Ovary (tissue), 9 donors: ENCODE measurements around the gene OR51I2. TPM values are rescaled to one million over a fixed set of nuclear protein-coding genes. Genes with fewer than 3 reads are reported as not detected.

Experiments used
- DNase-seq, 5 donors: peaks; one replicate each; pipeline ENCODE4 v3.0.0-alpha.2; 2019 to 2020
- H3K27ac ChIP-seq, 2 donors: fragments of 200-600 bp; one replicate each; pipeline versions ENCODE4 v1.5.1 to v1.8.0; 2019 to 2022
- H3K27me3 ChIP-seq: fragments of 200-600 bp; one replicate; pipeline ENCODE4 v1.8.0; 2022
- H3K36me3 ChIP-seq: fragments of 200-600 bp; sonication (generic); one replicate; pipeline ENCODE4 v1.5.1; 2019
- H3K4me1 ChIP-seq: one replicate; pipeline ENCODE4 v1.8.1; 2013; ENCODE audit warnings: mild to moderate bottlenecking, moderate library complexity; ENCODE audit not compliant: insufficient read depth
- H3K4me3 ChIP-seq: fragments of 200-600 bp; sonication (generic); one replicate; pipeline ENCODE4 v1.5.1; 2017
- H3K9me3 ChIP-seq, 2 donors: fragments of 200-600 bp in 1 of 2; sonication (generic) in 1 of 2; one replicate each; pipeline versions ENCODE4 v1.5.1 to v1.8.1; 2013 to 2019; ENCODE audit warnings: mild to moderate bottlenecking in 1 of 2, moderate library complexity in 1 of 2
- EP300 ChIP-seq: sonication (generic); formaldehyde crosslinking; IDR thresholded peaks from one replicate; pipeline ENCODE4 v1.6.1; 2017; ENCODE audit warnings: antibody characterized with exemption
- POLR2A ChIP-seq: fragments of 450-650 bp; IDR thresholded peaks from one replicate; pipeline ENCODE4 v1.6.1; 2017; ENCODE audit warnings: antibody characterized with exemption, mild to moderate bottlenecking, moderate library complexity
- WGBS, 3 donors: extraction: QIAGEN DNeasy Blood & Tissue Kit in 1 of 3; methylation state at CpG; one replicate each; pipeline versions ENCODE4 v1.1.5 to v1.1.7; 2013 to 2017; 5-methylcytosine and 5-hydroxymethylcytosine counted together
- intact Hi-C, 4 donors: fragments of 100-400 bp; cut with DNase I; formaldehyde crosslinking; loops; one replicate each; pipeline versions ENCODE4 v1.11.0 to v1.15.1; 2022 to 2023
- polyA plus RNA-seq, 2 donors: library from polyadenylated mRNA; stranded (reverse); fragments of 200-250 nt in 1 of 2; fragments of 350-450 nt in 1 of 2; fragmentation: Illumina TruSeq in 1 of 2; extraction: RNeasy Lipid Tissue Mini Kit (QIAGEN cat#74804) in 1 of 2; gene quantifications; one replicate each; pipeline ENCODE4 v1.2.3, GENCODE V29; 2013 to 2014
- total RNA-seq, 7 donors: library from RNA; depleted of rRNA in 2 of 7; stranded (reverse); fragments of >200 nt in 2 of 7; fragmentation: NEBNext Ultra II Directional in 3 of 7; extraction: Animal tissue kit (Norgen Biotek cat#: 25700) in 3 of 7; gene quantifications; one replicate each; pipeline versions ENCODE4 v1.1.0 to v1.2.4, GENCODE V29; 2016 to 2023
- TF ChIP-seq, protein P1 (sequence below), 3 donors: fragments of 450-650 bp in 2 of 3; fragments of 200-600 bp in 1 of 3; IDR thresholded peaks; one replicate each; pipeline versions ENCODE4 v1.5.1 to v1.8.0; 2016 to 2022; ENCODE audit warnings: antibody characterized with exemption in 3 of 3, mild to moderate bottlenecking in 1 of 3
- donor health status: DM: no; HTN: no; CAD: no; lungs with moderate emphysema.
- donor health status: DM: no; HTN: no; CAD: no.
- donor health status: Bipolar disorder and iron deficiency.
- donor health status: DM: yes; HTN: yes; CAD: no.
- donor health status: DM: no; HTN: no; CAD: no.
- donor health status: DM: yes; HTN: yes; CAD: no.

Gene OR51I2
- total and polyA plus RNA-seq, 9 donors, result not detected

DNA sequence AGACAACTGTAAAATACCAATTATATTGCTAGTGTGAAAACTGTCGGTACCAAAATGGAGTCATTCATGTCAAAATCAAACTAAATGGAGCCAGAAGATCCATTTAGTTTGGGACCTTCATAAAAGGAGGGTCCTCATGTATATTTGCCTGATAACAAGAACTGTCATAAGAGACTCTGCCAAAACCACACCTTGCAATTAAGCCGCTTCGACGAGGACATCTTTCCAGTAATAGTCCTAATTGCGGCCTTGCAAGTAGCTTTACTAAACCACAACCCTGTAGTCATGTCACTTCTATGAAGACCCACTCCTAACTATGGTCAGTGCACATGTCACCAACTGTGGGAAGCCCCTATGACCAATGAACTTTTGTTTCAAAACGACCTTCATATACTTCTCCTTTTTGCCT is 51.3 kb downstream of the OR51I2 start:
- Histone ChIP-seq H3K4me1 (no peaks in the 10 kb centered on the region), H3K27ac (no peak overlapping the region), H3K36me3 (no peaks in the 10 kb centered on the region), H3K4me3 (no peak overlapping the region), H3K9me3 (no peaks in the 10 kb centered on the region), H3K27me3 (no peaks in the 10 kb centered on the region)
- WGBS, 3 donors, result 79 to 90% (median 80%) methylated on average over 6 of the region's 6 CpGs
- no peak for DNase-seq
- intact Hi-C loops, result no loop called here
- TF ChIP-seq, protein P1, sequence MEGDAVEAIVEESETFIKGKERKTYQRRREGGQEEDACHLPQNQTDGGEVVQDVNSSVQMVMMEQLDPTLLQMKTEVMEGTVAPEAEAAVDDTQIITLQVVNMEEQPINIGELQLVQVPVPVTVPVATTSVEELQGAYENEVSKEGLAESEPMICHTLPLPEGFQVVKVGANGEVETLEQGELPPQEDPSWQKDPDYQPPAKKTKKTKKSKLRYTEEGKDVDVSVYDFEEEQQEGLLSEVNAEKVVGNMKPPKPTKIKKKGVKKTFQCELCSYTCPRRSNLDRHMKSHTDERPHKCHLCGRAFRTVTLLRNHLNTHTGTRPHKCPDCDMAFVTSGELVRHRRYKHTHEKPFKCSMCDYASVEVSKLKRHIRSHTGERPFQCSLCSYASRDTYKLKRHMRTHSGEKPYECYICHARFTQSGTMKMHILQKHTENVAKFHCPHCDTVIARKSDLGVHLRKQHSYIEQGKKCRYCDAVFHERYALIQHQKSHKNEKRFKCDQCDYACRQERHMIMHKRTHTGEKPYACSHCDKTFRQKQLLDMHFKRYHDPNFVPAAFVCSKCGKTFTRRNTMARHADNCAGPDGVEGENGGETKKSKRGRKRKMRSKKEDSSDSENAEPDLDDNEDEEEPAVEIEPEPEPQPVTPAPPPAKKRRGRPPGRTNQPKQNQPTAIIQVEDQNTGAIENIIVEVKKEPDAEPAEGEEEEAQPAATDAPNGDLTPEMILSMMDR (IDR thresholded peaks at IDR 0.05), result no peak
- TF ChIP-seq EP300 (no peak), POLR2A (no peak)

DNA sequence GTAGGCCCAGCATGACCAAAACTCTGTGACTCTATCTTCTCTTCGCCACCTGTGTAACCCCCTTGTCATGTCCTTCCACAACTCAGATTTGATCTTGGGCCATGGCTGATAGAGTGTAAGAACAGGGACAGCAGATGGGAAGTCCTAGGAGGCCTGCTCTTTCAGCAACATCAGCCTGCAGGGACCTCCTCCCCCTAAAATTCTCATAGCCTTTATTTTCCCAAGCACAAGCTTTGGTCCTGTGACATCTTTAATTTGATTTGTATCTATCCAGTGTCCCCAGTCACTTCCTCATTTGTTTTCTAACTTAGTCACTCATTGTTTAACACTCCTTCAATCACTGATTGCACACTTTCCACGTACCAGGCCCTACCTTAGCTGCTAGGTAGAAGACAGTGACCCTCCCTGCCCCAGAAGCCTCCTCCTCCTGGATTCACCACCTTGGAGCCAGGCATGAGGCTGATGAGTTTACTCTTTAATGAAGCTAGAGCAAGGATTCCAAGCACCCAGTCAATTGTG is 55.3 kb downstream of the OR51I2 start:
- DNase-seq, result no peak
- Histone ChIP-seq H3K4me1 (no peaks in the 10 kb centered on the region), H3K27me3 (no peaks in the 10 kb centered on the region), H3K36me3 (no peaks in the 10 kb centered on the region), H3K9me3 (no peaks in the 10 kb centered on the region), H3K4me3 (no peak overlapping the region), H3K27ac (no peak overlapping the region)
- 83 to 91% (median 87%) methylated on average over 2 of the region's 2 CpGs for WGBS, 3 donors
- intact Hi-C loops, result no loop called here
- no peak for TF ChIP-seq POLR2A
- TF ChIP-seq, protein P1 (IDR thresholded peaks at IDR 0.05), result no peak
- no peak for TF ChIP-seq EP300

DNA sequence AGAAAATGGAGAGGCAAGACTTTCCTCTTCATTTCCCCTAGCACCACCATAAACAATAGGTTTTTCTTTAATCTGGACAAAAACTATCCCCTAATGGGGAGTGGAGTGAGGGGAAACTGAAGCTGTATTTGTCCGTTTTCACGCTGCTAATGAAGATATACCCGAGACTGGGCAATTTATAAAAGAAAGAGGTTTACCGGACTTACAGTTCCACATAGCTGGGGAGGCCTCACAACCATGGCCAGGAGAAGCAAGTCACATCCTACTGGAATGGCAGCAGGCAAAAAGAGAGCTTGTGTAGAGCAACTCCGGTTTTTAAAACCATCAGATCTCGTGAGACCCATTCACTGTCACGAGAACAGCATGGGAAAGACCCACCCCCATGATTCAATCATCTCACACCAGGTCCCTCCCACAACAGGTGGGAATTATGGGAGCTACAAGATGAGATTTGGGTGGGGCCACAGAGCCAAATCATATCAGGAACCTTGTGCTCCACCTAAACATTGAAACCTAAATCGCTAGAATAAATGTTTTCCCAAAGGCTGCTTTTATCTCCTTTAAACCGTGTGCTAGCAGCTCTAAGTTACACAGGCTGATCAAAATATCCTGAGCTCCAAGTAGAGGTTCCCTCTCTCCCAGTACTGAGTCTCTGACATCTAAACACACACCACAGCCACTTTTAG is 56.4 kb downstream of the OR51I2 start:
- Histone ChIP-seq H3K27me3 (no peaks in the 10 kb centered on the region), H3K4me3 (no peak overlapping the region), H3K27ac (no peak overlapping the region), H3K9me3 (no peaks in the 10 kb centered on the region), H3K4me1 (no peaks in the 10 kb centered on the region), H3K36me3 (no peaks in the 10 kb centered on the region)
- intact Hi-C loops, result no loop called here
- WGBS, 3 donors, result 83 to 87% (median 84%) methylated on average over 9 of the region's 9 CpGs
- no peak for DNase-seq
- TF ChIP-seq POLR2A (no peak), EP300 (no peak)
- TF ChIP-seq, protein P1 (IDR thresholded peaks at IDR 0.05), result no peak

Other genes starting within 250 kb of the OR51I2 start
- gene OR51V1, start 248.6 kb upstream of the OR51I2 start, total RNA-seq, result not detected
- gene OR51V1, start 248.6 kb upstream of the OR51I2 start, polyA plus RNA-seq, result not detected
- gene HBB, start 222.3 kb upstream of the OR51I2 start, total RNA-seq, result 100 to 1,000 TPM in 4 of 7 donors, 10 to 100 TPM in 2, 1 to 10 TPM in 1; 9.1 to 393 (median 118) TPM
- gene HBB, start 222.3 kb upstream of the OR51I2 start, polyA plus RNA-seq, result 100 to 1,000 TPM in 1 of 2 donors, 10 to 100 TPM in 1; 24.7 to 211 TPM
- 1 to 10 TPM in 2 of 7 donors, not detected in 5; 2.4 to 3.2 TPM for gene HBD, start 214.8 kb upstream of the OR51I2 start, total RNA-seq
- not detected for gene HBD, start 214.8 kb upstream of the OR51I2 start, polyA plus RNA-seq
- 1 to 10 TPM in 1 of 7 donors, not detected in 6; 3.7 TPM for gene HBG1, start 199.5 kb upstream of the OR51I2 start, total RNA-seq
- gene HBG1, start 199.5 kb upstream of the OR51I2 start, polyA plus RNA-seq, result not detected
- 1 to 10 TPM in 2 of 7 donors, under 1 TPM in 3, not detected in 2; 0.37 to 9.7 (median 0.53) TPM for gene HBG2, start 194.5 kb upstream of the OR51I2 start, total RNA-seq
- under 1 TPM in 1 of 2 donors, not detected in 1; 0.73 TPM for gene HBG2, start 194.5 kb upstream of the OR51I2 start, polyA plus RNA-seq
- gene HBE1, start 179.4 kb upstream of the OR51I2 start, total RNA-seq, result 1 to 10 TPM in 1 of 7 donors, under 1 TPM in 2, not detected in 4; 0.61 to 2.2 (median 0.63) TPM
- under 1 TPM in 1 of 2 donors, not detected in 1; 0.38 TPM for gene HBE1, start 179.4 kb upstream of the OR51I2 start, polyA plus RNA-seq
- under 1 TPM in 4 of 7 donors, not detected in 3; 0.25 to 0.63 (median 0.46) TPM for gene OR51B4, start 147.4 kb upstream of the OR51I2 start, total RNA-seq
- gene OR51B4, start 147.4 kb upstream of the OR51I2 start, polyA plus RNA-seq, result not detected
- 1 to 10 TPM in 1 of 7 donors, under 1 TPM in 4, not detected in 2; 0.27 to 1.7 (median 0.38) TPM for gene OR51B2, start 125.0 kb upstream of the OR51I2 start, total RNA-seq
- gene OR51B2, start 125.0 kb upstream of the OR51I2 start, polyA plus RNA-seq, result not detected
- 1 to 10 TPM in 4 of 7 donors, under 1 TPM in 3; 0.56 to 2.1 (median 1.1) TPM for gene OR51B5, start 105.8 kb upstream of the OR51I2 start, total RNA-seq
- under 1 TPM; 0.30 to 0.47 TPM for gene OR51B5, start 105.8 kb upstream of the OR51I2 start, polyA plus RNA-seq
- not detected for gene OR51B6, start 97.8 kb upstream of the OR51I2 start, total RNA-seq
- not detected for gene OR51B6, start 97.8 kb upstream of the OR51I2 start, polyA plus RNA-seq
- gene OR51M1, start 65.5 kb upstream of the OR51I2 start, total RNA-seq, result under 1 TPM in 1 of 7 donors, not detected in 6; 0.12 TPM
- gene OR51M1, start 65.5 kb upstream of the OR51I2 start, polyA plus RNA-seq, result under 1 TPM in 1 of 2 donors, not detected in 1; 0.08 TPM
- not detected for gene OR51Q1, start 27.2 kb upstream of the OR51I2 start, total RNA-seq
- not detected for gene OR51Q1, start 27.2 kb upstream of the OR51I2 start, polyA plus RNA-seq
- gene OR51I1, start 7.8 kb upstream of the OR51I2 start, total RNA-seq, result 1 to 10 TPM in 1 of 7 donors, under 1 TPM in 5, not detected in 1; 0.25 to 1.4 (median 0.66) TPM
- not detected for gene OR51I1, start 7.8 kb upstream of the OR51I2 start, polyA plus RNA-seq
- not detected for gene OR52D1, start 39.4 kb downstream of the OR51I2 start, total RNA-seq
- gene OR52D1, start 39.4 kb downstream of the OR51I2 start, polyA plus RNA-seq, result not detected
- 10 to 100 TPM in 1 of 7 donors, 1 to 10 TPM in 3, under 1 TPM in 3; 0.30 to 10.6 (median 1.0) TPM for gene UBQLN3, start 60.6 kb downstream of the OR51I2 start, total RNA-seq
- not detected for gene UBQLN3, start 60.6 kb downstream of the OR51I2 start, polyA plus RNA-seq
- 1 to 10 TPM in 6 of 7 donors, under 1 TPM in 1; 0.50 to 3.0 (median 1.3) TPM for gene UBQLNL, start 67.4 kb downstream of the OR51I2 start, total RNA-seq
- under 1 TPM; 0.73 to 0.87 TPM for gene UBQLNL, start 67.4 kb downstream of the OR51I2 start, polyA plus RNA-seq
- gene OR52H1, start 99.2 kb downstream of the OR51I2 start, total RNA-seq, result 1 to 10 TPM in 3 of 7 donors, under 1 TPM in 4; 0.26 to 3.6 (median 0.89) TPM
- gene OR52H1, start 99.2 kb downstream of the OR51I2 start, polyA plus RNA-seq, result under 1 TPM in 1 of 2 donors, not detected in 1; 0.07 TPM
- not detected for gene OR52B6, start 131.6 kb downstream of the OR51I2 start, total RNA-seq
- not detected for gene OR52B6, start 131.6 kb downstream of the OR51I2 start, polyA plus RNA-seq
- gene TRIM6, start 147.3 kb downstream of the OR51I2 start, total RNA-seq, result 1 to 10 TPM; 2.3 to 6.3 (median 4.2) TPM
- 1 to 10 TPM; 2.6 to 6.1 TPM for gene TRIM6, start 147.3 kb downstream of the OR51I2 start, polyA plus RNA-seq
- gene TRIM34, start 175.7 kb downstream of the OR51I2 start, total RNA-seq, result 1 to 10 TPM; 4.7 to 8.8 (median 6.1) TPM
- gene TRIM34, start 175.7 kb downstream of the OR51I2 start, polyA plus RNA-seq, result 10 to 100 TPM in 1 of 2 donors, 1 to 10 TPM in 1; 7.2 to 16.6 TPM
- 10 to 100 TPM; 16.8 to 35.8 (median 24.9) TPM for gene TRIM5, start 235.8 kb downstream of the OR51I2 start, total RNA-seq
- gene TRIM5, start 235.8 kb downstream of the OR51I2 start, polyA plus RNA-seq, result 10 to 100 TPM; 11.8 to 23.8 TPM
- gene TRIM22, start 240.5 kb downstream of the OR51I2 start, total RNA-seq, result 10 to 100 TPM; 31.0 to 77.4 (median 68.5) TPM
- 10 to 100 TPM; 40.7 to 84.4 TPM for gene TRIM22, start 240.5 kb downstream of the OR51I2 start, polyA plus RNA-seq